NCI-H2107 treated with DMSO at 0.1 percent for 48 hours (cell line): ENCODE data around the gene APOL1.
"Not testable (repeated sequence)": the region's sequence is repeated elsewhere in the genome, so short reads cannot be mapped to it uniquely, and the experiment has no call there.

ENCODE experiments used
- DNase-seq: peaks from one replicate; lab custom pipeline; 2025; ENCODE audit not compliant: unreplicated experiment; lab: John Stamatoyannopoulos, UW

APOL1 gene

DNA sequence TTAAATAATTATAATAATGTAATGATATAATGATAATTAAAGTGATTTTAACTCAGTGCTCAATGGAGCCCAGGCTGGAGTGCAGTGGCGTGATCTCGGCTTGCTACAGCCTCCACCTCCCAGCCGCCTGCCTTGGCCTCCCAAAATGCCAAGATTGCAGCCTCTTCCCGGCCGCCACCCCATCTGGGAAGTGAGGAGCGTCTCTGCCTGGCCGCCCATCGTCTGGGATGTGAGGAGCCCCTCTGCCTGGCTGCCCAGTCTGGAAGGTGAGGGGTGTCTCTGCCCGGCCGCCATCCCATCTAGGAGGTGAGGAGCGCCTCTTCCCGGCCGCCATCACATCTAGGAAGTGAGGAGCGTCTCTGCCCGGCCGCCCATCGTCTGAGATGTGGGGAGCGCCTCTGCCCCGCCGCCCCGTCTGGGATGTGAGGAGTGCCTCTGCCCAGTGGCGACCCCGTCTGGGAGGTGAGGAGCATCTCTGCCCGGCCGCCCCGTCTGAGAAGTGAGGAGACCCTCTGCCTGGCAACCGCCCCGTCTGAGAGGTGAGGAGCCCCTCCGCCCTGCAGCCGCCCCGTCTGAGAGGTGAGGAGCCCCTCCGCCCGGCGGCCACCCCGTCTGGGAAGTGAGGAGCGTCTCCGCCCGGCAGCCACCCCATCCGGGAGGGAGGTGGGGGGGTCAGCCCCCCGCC, 37.6 kb downstream of the APOL1 start:
- not testable (repeated sequence) for DNase-seq

DNA sequence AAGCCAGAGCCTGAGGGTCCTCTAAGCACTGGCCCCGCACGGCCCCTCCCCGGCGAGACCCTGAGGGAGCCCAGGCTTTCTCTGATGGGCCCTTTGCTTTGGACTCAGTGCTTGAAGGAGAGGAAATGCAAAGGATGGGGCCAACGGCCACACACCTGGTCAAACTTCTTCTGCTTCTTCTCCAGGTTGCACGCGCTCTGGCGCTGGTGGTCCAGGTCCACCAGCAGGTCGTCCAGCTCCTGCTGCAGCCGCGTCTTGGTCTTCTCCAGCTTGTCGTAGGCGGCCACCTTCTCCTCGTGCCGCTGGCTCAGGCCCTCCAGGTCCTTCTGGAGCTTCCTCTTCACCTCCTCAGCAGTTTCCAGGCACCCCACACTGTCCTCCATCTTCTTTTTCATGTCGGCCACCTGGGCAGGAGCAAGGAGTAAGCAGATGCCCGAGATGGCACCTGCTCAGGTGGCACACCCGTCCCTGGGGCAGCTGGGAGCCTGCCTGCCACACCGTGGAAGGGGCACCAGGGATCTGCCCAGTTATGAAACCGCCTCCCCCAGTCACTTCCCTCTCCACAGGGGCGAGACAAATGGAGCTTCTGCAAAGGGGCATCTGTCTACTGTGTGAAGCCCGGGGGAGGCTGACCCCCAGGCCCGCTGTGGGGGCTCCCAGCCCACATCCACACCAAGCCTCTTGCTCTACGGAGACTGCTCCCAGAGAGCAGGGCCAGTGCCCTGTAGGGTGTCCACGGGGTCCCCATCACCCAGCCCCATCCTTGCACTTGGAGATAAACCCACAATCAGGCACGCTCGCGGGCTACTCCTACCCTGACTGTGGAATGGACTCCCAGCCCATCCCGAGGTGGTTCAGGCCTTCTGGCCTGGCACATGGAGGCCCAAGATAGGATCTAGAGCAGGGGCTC, 39.2 kb downstream of the APOL1 start:
- DNase-seq = no peak

DNA sequence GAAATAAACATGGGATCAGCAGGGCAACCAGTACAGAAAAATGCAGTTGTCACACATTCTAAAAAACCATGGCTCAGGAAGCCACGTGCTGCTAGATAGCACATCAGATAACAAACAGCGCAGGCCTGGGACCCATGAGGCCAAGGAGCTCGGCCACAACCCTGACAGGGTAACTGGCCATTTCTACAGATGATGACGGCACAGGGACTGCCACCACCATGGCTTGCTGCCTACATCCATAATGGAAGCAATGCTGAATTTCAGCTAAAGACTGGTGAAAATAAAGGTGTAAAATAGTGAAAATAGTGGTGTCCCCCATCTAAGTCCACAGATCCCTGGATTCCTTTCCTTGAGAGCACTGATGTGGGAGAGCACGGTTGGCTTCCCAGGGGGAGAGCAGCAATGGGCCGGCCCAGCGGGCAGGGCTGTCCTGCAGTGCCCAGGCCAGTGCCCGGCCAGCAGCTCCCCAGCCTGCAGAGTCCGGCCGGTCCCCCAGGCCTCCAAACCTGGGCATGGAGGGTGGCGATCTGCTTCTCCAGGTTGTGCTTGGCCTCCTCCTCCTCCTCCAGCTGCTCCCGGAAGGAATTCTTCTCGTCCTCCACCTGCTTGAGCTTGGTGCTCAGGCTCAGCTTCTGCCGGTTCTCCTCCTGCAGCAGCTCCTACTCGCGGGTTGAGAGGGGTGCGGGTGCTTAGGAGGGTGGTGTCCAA, 40.0 kb downstream of the APOL1 start:
- DNase-seq = no peak

DNA sequence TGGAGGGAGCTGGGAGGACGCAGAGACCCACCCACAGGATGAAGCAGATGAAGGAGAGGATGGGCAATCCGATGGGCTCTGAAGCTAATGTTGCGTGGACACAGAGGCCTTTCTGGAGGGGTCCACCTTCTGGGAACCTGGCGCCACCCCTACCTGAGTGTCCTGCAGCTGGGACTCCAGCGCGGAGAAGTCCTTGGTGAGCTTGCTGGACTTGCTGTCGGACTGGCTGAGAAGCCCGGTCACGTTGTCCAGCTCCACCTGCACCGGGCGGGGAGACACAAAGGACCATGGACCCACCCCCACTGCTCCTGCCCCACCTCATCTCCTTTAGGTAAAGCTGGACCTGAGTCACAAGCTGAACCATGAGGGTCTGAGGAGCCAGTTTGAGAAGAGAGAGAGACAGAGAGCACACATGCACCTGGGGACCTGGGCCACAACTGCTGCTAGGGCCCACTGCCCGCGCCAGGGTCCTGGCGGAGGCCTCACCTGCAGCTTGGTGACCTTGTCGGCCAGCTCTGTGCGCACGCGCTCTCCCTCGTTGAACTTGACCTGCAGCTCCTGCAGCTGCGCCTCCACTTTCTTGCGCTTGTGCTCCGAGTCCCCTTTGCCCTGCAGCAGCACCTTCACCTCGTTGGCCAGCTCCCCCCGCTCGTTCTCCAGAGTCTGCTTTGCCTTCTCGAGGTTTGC, 40.8 kb downstream of the APOL1 start:
- no peak for DNase-seq

DNA sequence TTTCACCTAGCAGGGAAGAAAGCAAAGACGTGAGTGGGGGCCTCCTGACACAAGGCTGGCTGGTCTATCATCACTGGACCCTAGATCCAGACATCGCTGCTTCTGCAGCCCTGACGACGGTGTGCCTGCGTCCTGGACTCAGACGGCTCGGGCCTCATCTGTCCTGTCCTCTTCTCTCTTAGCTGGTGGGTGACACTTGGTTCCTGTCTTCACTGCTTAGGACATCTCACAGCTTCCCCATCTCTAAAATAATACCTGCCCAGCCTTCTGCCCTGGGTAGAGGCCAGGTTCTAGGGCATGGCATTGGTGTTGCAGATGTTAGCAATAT, 41.3 kb downstream of the APOL1 start:
- no peak for DNase-seq

DNA sequence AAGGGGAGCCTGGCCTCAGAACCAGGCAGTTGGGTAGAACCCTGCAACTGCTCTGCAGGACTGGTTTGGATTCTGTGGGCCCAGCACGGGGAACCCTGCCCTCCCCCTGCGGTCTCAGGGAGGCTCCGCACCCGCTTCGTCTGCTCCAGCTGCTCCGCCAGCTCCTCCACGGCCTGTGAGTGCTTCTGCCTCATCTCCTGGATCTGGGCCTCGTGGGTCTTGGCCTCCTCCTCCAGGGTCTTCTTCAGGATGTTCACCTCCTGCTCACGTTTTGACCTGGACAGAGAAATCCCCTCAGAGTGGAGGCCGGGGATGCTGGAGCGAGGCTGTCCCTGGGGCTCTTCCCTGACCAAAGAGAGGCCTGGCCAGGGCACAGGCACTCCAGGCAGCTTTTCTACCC, 41.9 kb downstream of the APOL1 start:
- no peak for DNase-seq

DNA sequence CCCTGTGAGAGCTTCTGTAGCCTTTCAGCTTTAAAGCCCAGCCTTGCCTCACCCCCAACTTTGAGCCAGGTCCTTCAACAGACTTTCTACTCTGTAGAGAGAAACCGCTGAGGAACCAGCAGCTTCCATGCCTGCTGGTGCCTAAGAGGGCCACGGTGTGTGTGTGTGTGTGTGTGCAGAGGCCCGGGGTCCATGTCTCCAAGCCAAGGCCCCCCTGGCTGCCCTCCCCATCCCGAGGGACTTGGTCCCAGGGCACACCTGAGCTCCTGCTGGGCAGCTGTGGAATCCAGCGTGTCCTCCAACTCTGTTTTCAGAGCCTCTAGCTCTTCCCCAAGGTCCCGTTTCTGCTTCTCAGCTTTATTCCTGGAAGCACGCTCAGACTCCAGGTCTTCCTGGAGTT, 42.3 kb downstream of the APOL1 start:
- no peak for DNase-seq

DNA sequence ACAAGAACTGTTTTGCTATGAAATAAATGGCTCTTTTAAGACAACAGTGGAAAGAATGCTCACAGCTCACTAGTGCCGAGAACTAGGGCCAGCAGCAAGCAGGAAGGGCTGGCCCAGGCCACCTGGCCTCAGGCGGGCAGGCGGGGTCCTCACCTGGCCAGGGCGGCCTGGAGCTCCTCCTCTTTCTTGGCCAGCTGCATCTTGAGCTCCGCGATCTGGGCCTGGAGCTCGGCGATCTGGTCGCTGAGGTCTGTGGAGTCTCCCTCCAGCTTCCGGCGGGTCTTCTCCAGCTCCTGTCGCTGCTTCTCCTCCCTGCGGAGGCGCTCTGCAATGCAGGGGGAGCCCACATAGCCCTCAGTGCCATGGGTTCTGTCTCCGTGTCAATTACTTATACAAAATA, 43.8 kb downstream of the APOL1 start:
- no peak for DNase-seq

DNA sequence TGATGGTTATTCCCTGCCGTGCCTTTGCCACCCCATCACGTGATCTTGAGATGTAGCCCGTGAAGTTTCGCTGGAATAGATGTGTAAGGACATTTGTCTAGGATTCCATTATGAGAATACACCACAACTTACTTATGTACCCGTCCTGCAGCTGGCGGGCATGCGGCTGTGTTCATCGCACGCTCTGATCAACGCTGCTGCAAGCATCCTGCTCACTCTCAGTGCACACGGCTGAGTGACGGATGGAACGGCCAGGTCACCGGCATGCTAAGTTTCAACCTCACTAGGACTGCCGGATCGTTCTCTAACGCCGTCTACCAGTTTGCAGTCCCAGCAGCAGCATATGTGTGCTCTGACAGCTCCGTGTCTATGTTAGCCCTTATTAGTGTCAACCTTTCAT, 44.6 kb downstream of the APOL1 start:
- DNase-seq = no peak

DNA sequence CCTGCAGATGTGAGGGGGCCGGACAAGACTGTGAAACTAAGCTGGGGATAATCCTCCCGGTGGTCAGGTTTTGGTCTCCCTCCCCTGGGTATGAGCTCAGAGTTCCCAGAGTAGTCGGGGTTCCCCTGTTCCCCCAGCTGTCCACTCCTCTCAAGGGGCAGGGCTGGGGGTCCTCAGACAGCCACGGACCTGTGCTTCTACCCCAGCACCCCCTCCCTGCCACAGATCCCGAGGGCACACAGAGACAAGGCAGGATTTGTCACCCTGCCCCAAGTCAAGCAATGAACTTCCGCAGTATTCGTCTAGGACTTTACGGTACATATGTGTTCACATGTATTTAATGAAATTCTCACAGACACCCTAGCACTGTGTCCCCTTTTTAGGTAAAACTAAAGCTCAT, 45.2 kb downstream of the APOL1 start:
- DNase-seq = no peak

DNA sequence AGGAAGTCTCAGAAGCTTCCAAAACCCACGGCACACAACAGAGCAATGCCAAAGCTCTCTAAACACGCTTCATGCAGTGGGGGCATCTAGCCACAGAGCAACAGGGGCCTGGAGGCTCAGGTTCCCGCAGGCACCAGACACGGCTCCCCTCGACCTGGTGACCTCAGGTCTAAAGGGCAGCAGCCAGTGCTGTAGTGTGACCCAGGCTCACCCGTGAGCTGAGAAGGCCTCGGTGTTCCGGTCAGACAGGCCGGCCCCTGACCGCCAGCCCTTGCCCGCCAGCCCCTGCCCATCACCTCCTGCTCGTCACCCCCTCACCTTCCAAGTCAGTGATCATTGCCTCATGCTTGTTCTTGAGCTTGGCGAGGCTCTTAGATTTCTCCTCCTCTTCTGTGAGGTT, 45.7 kb downstream of the APOL1 start:
- no peak for DNase-seq

DNA sequence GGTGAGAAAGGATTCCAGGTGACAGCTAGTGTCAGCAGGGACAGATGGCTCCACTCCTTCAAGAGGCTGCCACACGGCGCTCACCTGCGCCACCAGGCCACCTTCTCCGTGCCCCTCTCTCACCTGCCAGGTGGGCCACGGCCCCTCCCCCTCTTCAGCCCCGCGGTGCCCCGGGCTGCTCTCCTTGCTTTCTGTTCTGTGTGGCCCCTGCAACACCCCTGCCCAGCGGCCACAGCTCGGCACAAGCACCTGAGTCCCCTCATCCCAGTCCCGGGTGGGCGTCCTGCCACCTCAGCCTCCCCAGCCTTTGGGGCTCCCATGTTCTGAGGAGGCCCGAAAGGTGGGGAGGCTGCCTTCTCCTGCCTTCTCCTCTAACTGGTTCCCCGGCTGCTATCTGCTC, 46.4 kb downstream of the APOL1 start:
- no peak for DNase-seq

DNA sequence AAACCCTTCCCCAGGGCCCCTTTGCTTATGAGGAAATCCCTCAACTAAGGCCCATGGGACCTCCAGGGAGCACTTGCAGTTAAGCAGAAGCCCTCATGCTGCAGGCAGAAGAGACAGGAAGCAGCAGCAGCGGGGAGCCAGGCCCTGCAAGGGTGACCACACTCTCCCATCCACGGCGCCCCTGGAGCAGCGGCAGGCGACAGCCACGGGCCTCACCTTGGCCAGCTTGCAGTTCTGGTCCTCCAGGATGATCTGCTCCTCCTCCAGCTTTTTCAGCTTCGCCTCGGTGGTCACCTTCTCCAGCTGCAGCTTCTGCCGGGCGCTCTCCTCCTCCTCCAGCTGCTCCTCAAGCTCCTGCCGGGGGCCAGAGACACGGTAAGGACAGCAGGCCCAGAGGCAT, 47.0 kb downstream of the APOL1 start:
- DNase-seq = no peak

DNA sequence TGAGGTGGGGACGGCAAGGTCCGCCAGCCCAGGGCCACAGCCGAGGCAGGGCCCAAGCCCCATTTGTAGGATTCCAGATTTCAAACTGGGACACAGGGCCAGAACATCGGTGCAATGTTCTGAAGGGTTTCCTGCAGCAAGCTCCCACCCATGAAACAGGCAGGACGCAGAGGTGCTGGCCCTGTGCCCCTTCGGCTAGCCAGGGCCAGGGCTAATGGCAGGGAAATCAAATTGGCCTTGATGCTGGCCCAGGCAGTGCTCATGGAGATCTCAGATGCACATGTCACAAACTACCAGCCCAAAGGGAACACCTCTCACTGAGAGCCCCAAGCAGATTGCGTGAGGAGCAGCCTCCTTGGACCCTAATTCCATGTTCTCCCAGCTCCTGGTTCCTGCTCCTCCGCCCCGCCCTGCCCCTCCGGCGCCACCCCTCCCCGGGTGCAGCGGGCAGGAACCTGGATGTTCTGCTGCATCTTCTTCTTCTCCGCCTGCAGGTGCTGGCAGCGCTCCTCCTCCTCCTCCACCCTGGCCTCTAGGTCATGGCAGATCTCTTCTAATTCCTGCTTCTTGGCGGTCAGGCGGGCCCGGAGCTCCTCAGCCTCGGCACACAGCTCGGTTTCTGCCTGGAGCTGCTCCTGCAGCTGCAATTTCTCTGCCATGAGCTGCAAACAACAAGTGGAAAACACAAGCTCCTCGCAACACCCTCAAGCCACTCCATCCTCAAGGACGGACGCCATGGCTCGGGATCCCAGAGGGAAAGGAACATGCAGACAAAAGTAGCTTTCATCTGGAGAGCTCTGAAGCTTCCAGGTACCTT, 47.7 kb downstream of the APOL1 start:
- DNase-seq = no peak

DNA sequence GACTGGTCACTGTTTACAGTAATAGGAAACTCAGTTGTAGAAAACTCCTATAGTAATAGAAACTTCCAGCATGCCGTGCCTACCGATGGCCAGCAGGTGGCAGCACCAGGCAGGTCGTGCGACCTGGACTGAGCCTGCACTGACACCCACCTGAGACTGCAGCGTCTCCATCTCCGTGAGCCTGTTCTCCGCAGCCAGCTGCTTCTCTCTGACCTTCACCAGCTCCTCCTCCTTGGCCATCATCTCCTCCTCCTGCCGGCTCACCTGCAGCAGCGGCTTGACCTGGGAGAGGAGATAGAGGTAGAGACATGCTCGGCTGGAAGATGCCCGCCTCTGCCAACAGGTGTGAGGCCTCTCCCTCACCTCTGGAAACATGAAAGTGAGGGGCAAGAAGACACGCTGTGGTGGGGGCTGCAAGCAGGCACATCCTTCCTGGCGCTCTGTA, 48.5 kb downstream of the APOL1 start:
- DNase-seq = peak; percentile 36

DNA sequence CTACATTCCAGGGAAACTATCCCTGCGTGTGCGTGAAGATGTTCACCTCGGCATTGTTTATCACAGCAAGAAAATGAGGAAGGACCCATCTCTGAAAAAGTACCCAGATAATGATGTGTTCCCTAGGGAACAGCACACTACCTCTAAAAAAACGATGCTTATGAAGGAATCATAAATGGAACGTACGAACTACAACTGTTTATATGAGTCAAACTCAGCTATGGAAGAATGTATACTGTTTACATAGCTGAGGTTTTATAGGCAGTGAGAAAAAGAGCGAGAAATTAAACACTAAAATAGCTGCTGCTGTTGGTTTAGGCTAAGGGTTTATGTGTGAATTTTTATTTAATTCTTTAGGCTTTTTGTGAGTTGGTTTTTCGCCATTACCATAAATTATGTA, 48.9 kb downstream of the APOL1 start:
- DNase-seq = no peak

DNA sequence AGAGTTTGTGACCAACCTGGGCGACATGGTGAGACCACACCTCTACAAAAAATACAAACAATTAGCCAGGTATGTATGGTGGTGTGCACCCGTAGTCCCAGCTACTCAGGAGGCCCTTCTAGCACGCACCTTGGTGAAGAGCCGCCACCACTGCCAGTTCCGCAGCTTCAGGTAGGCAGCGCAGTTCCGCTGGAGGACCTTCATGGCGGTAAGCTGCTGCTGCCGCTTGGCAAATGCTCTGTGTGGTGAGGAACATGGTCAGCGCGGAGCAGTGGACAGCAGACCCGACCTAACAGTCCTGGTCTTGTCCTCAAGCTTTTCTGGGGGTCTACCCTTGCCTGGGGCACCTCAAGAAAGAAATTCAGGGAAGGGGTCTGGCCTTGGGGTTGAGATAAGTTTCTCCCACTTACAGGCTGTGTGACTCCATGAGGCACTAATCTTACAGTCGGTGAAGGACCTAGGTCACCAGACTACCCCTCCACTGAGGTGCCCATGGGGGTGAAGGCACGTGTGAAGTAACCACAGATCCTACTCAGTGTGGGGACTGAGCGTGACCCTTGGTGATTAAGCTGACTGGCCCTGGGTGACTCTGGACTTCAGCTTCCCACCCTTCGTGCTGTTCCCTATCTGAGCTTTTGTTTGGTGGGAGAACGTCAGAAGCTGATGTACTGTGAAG, 49.6 kb downstream of the APOL1 start:
- no peak for DNase-seq

DNA sequence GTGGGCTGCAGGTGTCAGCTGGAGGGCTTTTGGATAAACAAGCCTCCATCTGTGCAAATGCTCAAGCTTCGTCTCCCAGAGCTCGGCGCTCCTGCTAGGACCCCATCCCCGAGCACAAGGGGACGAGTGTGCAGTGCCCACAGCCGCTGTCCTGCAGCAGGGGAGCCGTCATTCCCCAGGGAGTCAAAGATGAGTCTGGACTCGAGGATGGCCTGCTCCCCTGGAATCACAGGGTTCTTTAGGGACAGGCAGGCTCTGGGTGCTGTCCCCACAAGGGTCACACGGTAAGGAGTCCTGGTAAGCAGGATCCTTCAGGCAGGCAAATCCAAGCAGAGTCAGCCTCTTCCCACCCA, 50.2 kb downstream of the APOL1 start:
- DNase-seq = no peak

DNA sequence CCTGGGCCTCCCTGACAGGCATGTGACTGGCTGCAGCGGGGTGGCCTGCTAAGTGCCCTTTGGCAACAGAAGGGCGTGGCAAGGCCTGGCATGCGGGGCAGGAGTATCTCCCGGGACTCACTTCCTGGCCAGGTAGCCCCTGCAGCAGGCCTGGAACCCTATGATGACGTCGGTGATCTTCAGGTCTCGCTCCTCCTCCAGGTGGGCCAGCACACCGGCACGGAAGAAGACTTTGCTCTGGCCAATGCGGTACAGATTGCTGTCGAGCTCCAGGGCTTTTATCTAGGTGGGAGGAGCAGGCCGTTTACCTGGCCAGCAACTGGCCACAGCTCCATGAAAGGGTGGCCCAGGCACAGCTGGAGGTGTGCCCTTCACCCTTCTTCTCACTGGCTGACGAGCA, 50.9 kb downstream of the APOL1 start:
- DNase-seq = no peak

DNA sequence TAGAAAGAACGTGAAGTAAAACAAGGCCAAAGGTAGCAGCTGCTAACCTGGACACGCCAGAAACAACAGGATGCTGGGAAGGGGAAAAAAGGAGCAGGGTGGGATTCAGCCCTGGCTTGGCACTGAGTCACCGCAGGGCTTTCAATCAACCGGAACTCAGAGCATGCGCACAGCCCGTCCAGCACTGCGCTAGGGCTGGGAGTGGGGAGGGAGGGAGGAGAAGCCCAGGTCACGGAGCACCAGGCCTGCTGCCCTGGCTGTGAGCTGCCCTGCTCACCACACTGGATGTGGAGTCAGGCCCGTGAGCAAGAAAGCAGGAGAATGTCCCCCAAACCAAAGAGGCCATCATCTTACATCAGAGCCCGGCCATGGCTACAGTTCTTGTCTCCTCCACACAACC, 51.5 kb downstream of the APOL1 start:
- DNase-seq = no peak
